HepG2 (cell line): Measurements from ENCODE around the gene ACOT8. TPM values are rescaled to one million over a fixed set of nuclear protein-coding genes. Genes with fewer than 3 reads are reported as not detected.
A peak's percentile ranks its signal among the peaks of the same experiment; 100 is the strongest.

Experiments used
- ATAC-seq: fragments of 200-7000 bp; cut with Tn5 transposase; 3 replicates; pipeline ENCODE4 v1.9.1; 2020; ENCODE audit warnings: mild to moderate bottlenecking, moderate library complexity
- BruUV-seq: library from RNA; stranded (reverse); fragments of 400-500 nt; replicated peaks from 2 replicates; lab custom pipeline; 2021; lab: Mats Ljungman, UMichigan
- CTCF ChIA-PET: fragments of 300-600 bp; formaldehyde crosslinking; extraction: SDS; loops from one replicate; lab custom pipeline; 2021; ENCODE audit warnings: low total read pairs, inconsistent platforms, low intra/inter-chr PET ratio; lab: Yijun Ruan, JAX
- POLR2A ChIA-PET: fragments of 350-600 bp; sonication (Branson Sonifier 250); formaldehyde crosslinking; loops from one replicate; lab custom pipeline; 2020; ENCODE audit warnings: antibody characterized with exemption, inconsistent platforms; lab: Yijun Ruan, JAX
- DNase-seq: peaks from one replicate; pipeline ENCODE4 v3.0.0-alpha.2; 2015; ENCODE audit warnings: low spot score
- FAIRE-seq: peaks from 3 replicates; lab custom pipeline; 2011; peaks lifted over from hg19 to GRCh38; lab: Jason Lieb, UNC
- H2AFZ ChIP-seq: one replicate; pipeline ENCODE4 v1.6.1; 2011; ENCODE audit warnings: low read length, inconsistent platforms
- H3K27ac ChIP-seq: fragments of 300-600 bp; 3 replicates; pipeline ENCODE4 v1.8.0; 2011; ENCODE audit warnings: mixed run types, mild to moderate bottlenecking, mixed read lengths, low read length, inconsistent platforms; ENCODE audit not compliant: insufficient read depth; ENCODE audit errors: extremely low read length
- H3K27me3 ChIP-seq, 2 experiments: fragments of 200-600 bp in 1 of 2; 2 replicates in 1 of 2; 3 replicates in 1 of 2; pipeline versions ENCODE4 v1.6.0 to v1.8.0; 2011; ENCODE audit warnings: low read length in 2 of 2, mild to moderate bottlenecking in 2 of 2, moderate library complexity in 2 of 2, inconsistent platforms in 1 of 2; ENCODE audit not compliant: insufficient read depth in 2 of 2, control insufficient read depth in 1 of 2
- H3K36me3 ChIP-seq, 2 experiments: fragments of 200-600 bp in 1 of 2; replicated peaks in 1 of 2; 2 replicates in 1 of 2; 3 replicates in 1 of 2; pipeline versions ENCODE4 v1.5.1 to v1.8.0; 2011; ENCODE audit warnings: low read length in 2 of 2, inconsistent platforms in 1 of 2; ENCODE audit not compliant: insufficient read depth in 2 of 2, control insufficient read depth in 1 of 2
- H3K4me1 ChIP-seq: 2 replicates; pipeline ENCODE4 v1.5.1; 2012; ENCODE audit warnings: low read length, inconsistent platforms; ENCODE audit not compliant: insufficient read depth
- H3K4me2 ChIP-seq: 2 replicates; pipeline ENCODE4 v1.6.0; 2011; ENCODE audit warnings: low read depth, low read length, inconsistent platforms
- H3K4me3 ChIP-seq, 3 experiments: fragments of 200-600 bp in 1 of 3; sonication (generic), shearing (Covaris generic) in 1 of 3; replicated peaks in 1 of 3; 2 replicates each; pipeline ENCODE4 v1.5.1; 2011 to 2016; ENCODE audit warnings: low read length in 3 of 3, inconsistent platforms in 2 of 3, low read depth in 2 of 3, mild to moderate bottlenecking in 2 of 3, control low read depth in 1 of 3, mixed read lengths in 1 of 3; ENCODE audit not compliant: insufficient read depth in 1 of 3
- H3K79me2 ChIP-seq: one replicate; pipeline ENCODE4 v1.6.1; 2011; ENCODE audit warnings: low read length, inconsistent platforms; ENCODE audit not compliant: insufficient read depth
- H3K9ac ChIP-seq: 2 replicates; pipeline ENCODE4 v1.6.0; 2011; ENCODE audit warnings: mild to moderate bottlenecking, low read depth, low read length, inconsistent platforms; ENCODE audit not compliant: insufficient read depth
- H3K9me3 ChIP-seq: 2 replicates; pipeline ENCODE4 v1.5.1; 2012; ENCODE audit warnings: mild to moderate bottlenecking, low read length
- H4K20me1 ChIP-seq: 2 replicates; pipeline ENCODE4 v1.6.0; 2011; ENCODE audit warnings: inconsistent platforms, mild to moderate bottlenecking, low read length, moderate library complexity; ENCODE audit not compliant: insufficient read depth
- ARNTL ChIP-seq: sonication (generic); formaldehyde crosslinking; IDR thresholded peaks from 2 replicates; pipeline ENCODE4 v1.4.0; 2020; ENCODE audit warnings: mild to moderate bottlenecking, missing genetic modification reagents
- ERF ChIP-seq: IDR thresholded peaks from 2 replicates; pipeline ENCODE4 v1.6.1; 2018; ENCODE audit warnings: missing biosample characterization, missing genetic modification reagents
- HDAC2 ChIP-seq: sonication (generic); formaldehyde crosslinking; IDR thresholded peaks from 2 replicates; pipeline ENCODE4 v1.4.0; 2020; ENCODE audit warnings: missing genetic modification reagents
- HNRNPK ChIP-seq: fragments of 200-400 bp; formaldehyde crosslinking; IDR thresholded peaks from 2 replicates; pipeline ENCODE4 v1.6.1; 2018; ENCODE audit warnings: low read length, low read depth, moderate library complexity, mild to moderate bottlenecking; ENCODE audit not compliant: poor library complexity, severe bottlenecking
- HNRNPUL1 ChIP-seq: fragments of 200-400 bp; formaldehyde crosslinking; IDR thresholded peaks from 2 replicates; pipeline ENCODE4 v1.6.1; 2017; ENCODE audit warnings: low read depth, mild to moderate bottlenecking, low read length, moderate library complexity
- KDM2A ChIP-seq: sonication (generic); formaldehyde crosslinking; IDR thresholded peaks from 2 replicates; pipeline ENCODE4 v1.4.0; 2020; ENCODE audit warnings: low read depth, missing genetic modification reagents, borderline replicate concordance
- KDM4B ChIP-seq: sonication (generic); formaldehyde crosslinking; IDR thresholded peaks from 2 replicates; pipeline ENCODE4 v1.4.0; 2020; ENCODE audit warnings: missing genetic modification reagents
- NFRKB ChIP-seq: fragments of 450-650 bp; IDR thresholded peaks from 2 replicates; pipeline ENCODE4 v1.6.1; 2017
- RBM39 ChIP-seq: fragments of 200-400 bp; formaldehyde crosslinking; IDR thresholded peaks from one replicate; pipeline ENCODE4 v1.6.1; 2018; ENCODE audit warnings: antibody characterized with exemption, mild to moderate bottlenecking, low read depth, low read length; ENCODE audit not compliant: poor library complexity, severe bottlenecking
- STAT6 ChIP-seq: sonication (generic); formaldehyde crosslinking; IDR thresholded peaks from 2 replicates; pipeline ENCODE4 v1.4.0; 2020; ENCODE audit warnings: missing genetic modification reagents, mild to moderate bottlenecking, borderline replicate concordance
- TEAD2 ChIP-seq: sonication (generic); formaldehyde crosslinking; IDR thresholded peaks from 2 replicates; pipeline ENCODE4 v1.9.0; 2021; ENCODE audit warnings: missing genetic modification reagents
- TMF1 ChIP-seq: sonication (generic); formaldehyde crosslinking; IDR thresholded peaks from 2 replicates; pipeline ENCODE4 v1.8.1; 2022; ENCODE audit warnings: low read depth, missing genetic modification reagents
- ZBTB3 ChIP-seq: sonication (generic); formaldehyde crosslinking; IDR thresholded peaks from 2 replicates; pipeline ENCODE4 v1.4.0; 2020; ENCODE audit warnings: low read depth, mild to moderate bottlenecking, moderate library complexity, missing genetic modification reagents, borderline replicate concordance
- ZC3H13 ChIP-seq: sonication (generic); formaldehyde crosslinking; IDR thresholded peaks from 2 replicates; pipeline ENCODE4 v1.8.1; 2023; ENCODE audit warnings: mild to moderate bottlenecking, missing genetic modification reagents, moderate library complexity
- ZNF205 ChIP-seq: IDR thresholded peaks from 2 replicates; pipeline ENCODE4 v1.6.1; 2018; ENCODE audit warnings: missing biosample characterization, missing genetic modification reagents
- ZNF329 ChIP-seq: sonication (generic); formaldehyde crosslinking; IDR thresholded peaks from 2 replicates; pipeline ENCODE4 v1.9.0; 2021; ENCODE audit warnings: low read depth, mild to moderate bottlenecking, missing genetic modification reagents
- ZNF430 ChIP-seq: sonication (generic); formaldehyde crosslinking; IDR thresholded peaks from 2 replicates; pipeline ENCODE4 v1.9.0; 2021; ENCODE audit warnings: mild to moderate bottlenecking, missing genetic modification reagents
- WGBS: methylation state at CpG from one replicate; pipeline ENCODE4 v1.1.6; 2017; ENCODE audit warnings: low lambda C conversion rate; 5-methylcytosine and 5-hydroxymethylcytosine counted together
- in situ Hi-C: cut with HindIII; loops from 2 replicates; pipeline ENCODE4 v1.10.0; 2017; ENCODE audit warnings: low pct_unique_long_range_greater_than_20kb; ENCODE audit not compliant: extremely low pct_ligation_motif_present
- intact Hi-C: fragments of 100-400 bp; cut with micrococcal nuclease; formaldehyde crosslinking; loops from one replicate; pipeline ENCODE4 v1.10.0; 2022; ENCODE audit not compliant: unreplicated experiment
- polyA plus RNA-seq, 8 experiments: library from polyadenylated mRNA; depleted of rRNA in 3 of 8; stranded (reverse) in 7 of 8; unstranded in 1 of 8; fragments of >200 nt; fragmentation: Illumina TruSeq in 4 of 8; extraction: Trizol in 4 of 8; gene quantifications; 2 replicates each; pipeline versions ENCODE4 v1.2.1 to v1.2.3, GENCODE V29; 2011 to 2016; ENCODE audit warnings: low read depth in 4 of 8, missing spikeins in 1 of 8, mixed read lengths in 1 of 8; ENCODE audit not compliant: insufficient read depth in 1 of 8
- total RNA-seq, 5 experiments: library from RNA; depleted of rRNA; stranded (reverse); fragments of >200 nt; fragmentation: Illumina TruSeq; extraction: Trizol; gene quantifications; 2 replicates each; pipeline ENCODE4 v1.2.3, GENCODE V29; 2016; ENCODE audit warnings: low read depth in 1 of 5
- TF ChIP-seq, protein P1 (sequence below): sonication (generic); formaldehyde crosslinking; IDR thresholded peaks from 2 replicates; pipeline ENCODE4 v1.5.1; 2020; ENCODE audit warnings: missing genetic modification reagents, mild to moderate bottlenecking, borderline replicate concordance
- TF ChIP-seq, protein P2 (sequence below): sonication (generic); formaldehyde crosslinking; IDR thresholded peaks from 2 replicates; pipeline ENCODE4 v1.4.0; 2020; ENCODE audit warnings: mild to moderate bottlenecking, missing genetic modification reagents

The ACOT8 gene
- total and polyA plus RNA-seq, 2 of the 13 experiments (the other 11 are each of a cell fraction or from before 2014, with no cell fraction given), result 31.4 to 45.5 TPM

- H3K27ac ChIP-seq, result no peak overlapping the region
- FAIRE-seq, result peak; percentile 74
- TF ChIP-seq TEAD2 (CRISPR knock-in tag) (no peak), RBM39 (no peak), HDAC2 (no peak), ZNF430 (no peak), HNRNPK (no peak), ZNF205 (no peak), TMF1 (0 out of 2 replicates have a peak, but pooled peaks have one; percentile 38), ZBTB3 (CRISPR knock-in tag) (no peak), ZC3H13 (CRISPR knock-in tag) (no peak), KDM4B (CRISPR knock-in tag) (no peak), ARNTL (no peak), HNRNPUL1 (no peak), NFRKB (no peak), KDM2A (CRISPR knock-in tag) (0 out of 2 replicates have a peak, but pooled peaks have one; percentile 22), ZNF329 (CRISPR knock-in tag) (no peak), STAT6 (no peak), ERF (CRISPR knock-in tag) (peak; percentile 47; the same call in 1 of the 2 replicates)
- TF ChIP-seq, protein P1, sequence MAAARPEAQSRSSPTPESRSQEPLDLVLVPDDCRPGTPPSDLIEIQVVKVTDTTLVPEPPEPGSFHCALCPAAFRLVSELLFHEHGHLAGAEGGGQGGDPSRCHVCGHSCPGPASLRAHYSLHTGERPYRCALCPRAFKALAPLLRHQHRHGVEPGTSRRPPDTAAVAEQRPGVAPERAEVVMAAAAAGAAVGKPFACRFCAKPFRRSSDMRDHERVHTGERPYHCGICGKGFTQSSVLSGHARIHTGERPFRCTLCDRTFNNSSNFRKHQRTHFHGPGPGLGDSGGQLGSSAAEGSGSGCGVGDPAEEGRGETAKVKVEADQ (CRISPR knock-in tag), result no peak
- TF ChIP-seq, protein P2, sequence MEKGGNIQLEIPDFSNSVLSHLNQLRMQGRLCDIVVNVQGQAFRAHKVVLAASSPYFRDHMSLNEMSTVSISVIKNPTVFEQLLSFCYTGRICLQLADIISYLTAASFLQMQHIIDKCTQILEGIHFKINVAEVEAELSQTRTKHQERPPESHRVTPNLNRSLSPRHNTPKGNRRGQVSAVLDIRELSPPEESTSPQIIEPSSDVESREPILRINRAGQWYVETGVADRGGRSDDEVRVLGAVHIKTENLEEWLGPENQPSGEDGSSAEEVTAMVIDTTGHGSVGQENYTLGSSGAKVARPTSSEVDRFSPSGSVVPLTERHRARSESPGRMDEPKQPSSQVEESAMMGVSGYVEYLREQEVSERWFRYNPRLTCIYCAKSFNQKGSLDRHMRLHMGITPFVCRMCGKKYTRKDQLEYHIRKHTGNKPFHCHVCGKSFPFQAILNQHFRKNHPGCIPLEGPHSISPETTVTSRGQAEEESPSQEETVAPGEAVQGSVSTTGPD (CRISPR knock-in tag), result no peak
Measured at GRCh38 chr20:45798935-45799642, 58.1 kb downstream of the ACOT8 start.

More at GRCh38 chr20:45798935-45799642, 58.1 kb downstream of the ACOT8 start:
- peaks cover 37 to 57% of the 10 kb centered on the region in 2 experiments for H3K36me3 ChIP-seq
- CTCF ChIA-PET, result interaction anchor here (1.3 to 2.7 kb wide), 3 partner anchors 91 to 171 kb away, joined by 4 to 14 read pairs (median 5); no protein-coding TSS in a partner anchor
- H3K79me2 ChIP-seq, result no peaks in the 10 kb centered on the region
- in situ Hi-C loops, result loop anchor here (25.0 kb wide), 1 partner anchor 563 kb away; no protein-coding TSS in a partner anchor
- H3K9me3 ChIP-seq, result no peaks in the 10 kb centered on the region
- no peak overlapping the region for H3K4me2 ChIP-seq
- intact Hi-C loops, result loop anchor here (1.0 to 10.0 kb wide), 2 partner anchors 86 to 164 kb away; partner anchors contain the start of genes SPATA25 and ZSWIM1
- no TSS peak for BruUV-seq
- no peak overlapping the region for H3K9ac ChIP-seq
- no peak overlapping the region for H2AFZ ChIP-seq
- H3K4me3 ChIP-seq, result no peak overlapping the region
- POLR2A ChIA-PET, result interaction anchor here (0.5 to 1.8 kb wide), 4 partner anchors 91 to 147 kb away, joined by 3 to 6 read pairs (median 3); partner anchors contain the start of gene CTSA
- no peaks in the 10 kb centered on the region for H4K20me1 ChIP-seq
- H3K4me1 ChIP-seq, result no peaks in the 10 kb centered on the region
- peak; percentile 97 for ATAC-seq
- no peaks in the 10 kb centered on the region for H3K27me3 ChIP-seq
- WGBS, result 39% methylated on average over 4 of the region's 4 CpGs
- DNase-seq, result peak; percentile 61
